ENCODE data around the gene TBX10. TPM values are rescaled to one million over a fixed set of nuclear protein-coding genes. Genes with fewer than 3 reads are reported as not detected.

TBX10 gene
- total RNA-seq, 4 donors from 2014 or later = not detected

DNA sequence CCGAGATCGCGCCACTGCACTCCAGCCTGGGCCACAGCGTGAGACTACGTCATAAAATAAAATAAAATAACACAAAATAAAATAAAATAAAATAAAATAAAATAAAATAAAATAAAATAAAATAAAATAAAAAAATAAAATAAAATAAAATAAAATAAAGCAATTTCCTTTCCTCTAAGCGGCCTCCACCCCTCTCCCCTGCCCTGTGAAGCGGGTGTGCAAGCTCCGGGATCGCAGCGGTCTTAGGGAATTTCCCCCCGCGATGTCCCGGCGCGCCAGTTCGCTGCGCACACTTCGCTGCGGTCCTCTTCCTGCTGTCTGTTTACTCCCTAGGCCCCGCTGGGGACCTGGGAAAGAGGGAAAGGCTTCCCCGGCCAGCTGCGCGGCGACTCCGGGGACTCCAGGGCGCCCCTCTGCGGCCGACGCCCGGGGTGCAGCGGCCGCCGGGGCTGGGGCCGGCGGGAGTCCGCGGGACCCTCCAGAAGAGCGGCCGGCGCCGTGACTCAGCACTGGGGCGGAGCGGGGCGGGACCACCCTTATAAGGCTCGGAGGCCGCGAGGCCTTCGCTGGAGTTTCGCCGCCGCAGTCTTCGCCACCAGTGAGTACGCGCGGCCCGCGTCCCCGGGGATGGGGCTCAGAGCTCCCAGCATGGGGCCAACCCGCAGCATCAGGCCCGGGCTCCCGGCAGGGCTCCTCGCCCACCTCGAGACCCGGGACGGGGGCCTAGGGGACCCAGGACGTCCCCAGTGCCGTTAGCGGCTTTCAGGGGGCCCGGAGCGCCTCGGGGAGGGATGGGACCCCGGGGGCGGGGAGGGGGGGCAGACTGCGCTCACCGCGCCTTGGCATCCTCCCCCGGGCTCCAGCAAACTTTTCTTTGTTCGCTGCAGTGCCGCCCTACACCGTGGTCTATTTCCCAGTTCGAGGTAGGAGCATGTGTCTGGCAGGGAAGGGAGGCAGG, 56.0 kb downstream of the TBX10 start, which contains the start of gene GSTP1:
TSS of gene GSTP1 (plus strand) at position 566 of the 958 bp plus-strand sequence. CDS start at position 598, 32 bp downstream.
- TF ChIP-seq, protein P1, sequence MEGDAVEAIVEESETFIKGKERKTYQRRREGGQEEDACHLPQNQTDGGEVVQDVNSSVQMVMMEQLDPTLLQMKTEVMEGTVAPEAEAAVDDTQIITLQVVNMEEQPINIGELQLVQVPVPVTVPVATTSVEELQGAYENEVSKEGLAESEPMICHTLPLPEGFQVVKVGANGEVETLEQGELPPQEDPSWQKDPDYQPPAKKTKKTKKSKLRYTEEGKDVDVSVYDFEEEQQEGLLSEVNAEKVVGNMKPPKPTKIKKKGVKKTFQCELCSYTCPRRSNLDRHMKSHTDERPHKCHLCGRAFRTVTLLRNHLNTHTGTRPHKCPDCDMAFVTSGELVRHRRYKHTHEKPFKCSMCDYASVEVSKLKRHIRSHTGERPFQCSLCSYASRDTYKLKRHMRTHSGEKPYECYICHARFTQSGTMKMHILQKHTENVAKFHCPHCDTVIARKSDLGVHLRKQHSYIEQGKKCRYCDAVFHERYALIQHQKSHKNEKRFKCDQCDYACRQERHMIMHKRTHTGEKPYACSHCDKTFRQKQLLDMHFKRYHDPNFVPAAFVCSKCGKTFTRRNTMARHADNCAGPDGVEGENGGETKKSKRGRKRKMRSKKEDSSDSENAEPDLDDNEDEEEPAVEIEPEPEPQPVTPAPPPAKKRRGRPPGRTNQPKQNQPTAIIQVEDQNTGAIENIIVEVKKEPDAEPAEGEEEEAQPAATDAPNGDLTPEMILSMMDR (IDR thresholded peaks at IDR 0.05 in 4 of 5, conservative IDR thresholded peaks at IDR 0.05 in 1 of 5) = peak; percentile 76 to 94 (median 92)
- TF ChIP-seq POLR2A (IDR thresholded peaks at IDR 0.05) = peak; percentile 92
- Histone ChIP-seq H3K36me3 (peaks cover 0 to 35% of the 10 kb centered on the region in 2 donors), H3K27ac (peak within 1 kb of the TSS; percentile 93 to 100 (median 96)), H3K27me3 (no peaks in the 10 kb centered on the region), H3K4me3 (peak within 1 kb of the TSS; percentile 77 to 95 (median 88)), H3K9me3 (no peaks in the 10 kb centered on the region), H3K4me1 (peaks cover 12 to 16% of the 10 kb centered on the region in 2 donors)
- in situ Hi-C loops (cut with MboI; ENCODE audit: low sequenced_read_pairs in 4 of 4) = no loop called here
- ATAC-seq (peak; percentile 90 to 92), DNase-seq (peak; percentile 83 to 90)
- intact Hi-C loops (cut with DNase I; ENCODE audit: low total_unique reads) = loop anchor here (1.0 to 10.0 kb wide), 6 partner anchors 11 to 469 kb away; partner anchors contain the start of genes KDM2A, NDUFS8, NDUFV1 and RPS6KB2

DNA sequence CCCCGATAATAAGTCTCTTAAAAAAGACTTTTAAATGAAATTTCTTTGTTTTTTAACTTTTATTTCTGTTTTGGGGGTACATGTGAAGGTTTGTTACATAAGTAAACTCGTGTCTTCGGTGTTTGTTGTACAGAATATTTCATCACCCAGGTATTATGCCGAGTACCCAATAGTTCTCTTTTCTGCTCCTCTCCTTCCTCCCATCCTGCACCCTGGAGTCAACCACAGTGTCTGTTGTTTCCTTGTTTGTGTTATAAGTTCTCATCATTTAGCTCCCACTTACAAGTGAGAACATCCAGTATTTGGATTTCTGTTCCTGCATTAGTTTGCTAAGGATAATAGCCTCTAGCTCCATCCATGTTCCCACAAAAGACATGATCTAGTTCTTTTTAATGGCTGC, 57.6 kb downstream of the TBX10 start:
- no peak for TF ChIP-seq POLR2A (IDR thresholded peaks at IDR 0.05)
- TF ChIP-seq, protein P1 (IDR thresholded peaks at IDR 0.05 in 4 of 5, conservative IDR thresholded peaks at IDR 0.05 in 1 of 5) = no peak
- DNase-seq (no peak), ATAC-seq (no peak)
- H3K36me3 ChIP-seq = peaks cover 0 to 21% of the 10 kb centered on the region in 2 donors
- H3K4me3 ChIP-seq = no peak overlapping the region
- intact Hi-C loops (cut with DNase I; ENCODE audit: low total_unique reads) = loop anchor here (10.0 kb wide), 3 partner anchors 157 to 467 kb away; partner anchors contain the start of genes KDM2A, NDUFS8, RPS6KB2 and TCIRG1
- H3K27ac ChIP-seq = peak overlapping the region in 1 of 4 donors; percentile 100
- peaks cover 12 to 16% of the 10 kb centered on the region in 2 donors for H3K4me1 ChIP-seq
- no peaks in the 10 kb centered on the region for H3K27me3 ChIP-seq
- in situ Hi-C loops (cut with MboI; ENCODE audit: low sequenced_read_pairs in 4 of 4) = no loop called here
- no peaks in the 10 kb centered on the region for H3K9me3 ChIP-seq

DNA sequence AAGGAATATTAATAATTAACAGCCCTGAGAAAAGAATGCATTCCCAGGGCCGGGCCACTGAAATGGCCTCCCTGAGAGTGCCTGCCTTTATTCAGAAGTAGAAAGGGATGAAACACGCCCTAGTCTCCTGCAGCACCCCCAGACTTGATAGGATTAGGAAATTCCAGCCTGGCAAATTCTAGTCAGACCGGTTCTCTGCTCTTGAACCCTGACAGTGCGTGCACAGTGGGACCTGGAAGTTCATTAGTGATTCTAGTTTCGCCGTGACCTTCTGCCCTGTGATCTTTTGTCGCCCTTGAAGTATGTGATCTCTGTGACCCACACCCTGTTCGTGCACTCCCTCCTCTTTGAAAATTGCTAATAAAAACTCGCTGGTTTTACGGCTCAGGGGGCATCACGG, 58.1 kb downstream of the TBX10 start:
- TF ChIP-seq, protein P1 (IDR thresholded peaks at IDR 0.05 in 4 of 5, conservative IDR thresholded peaks at IDR 0.05 in 1 of 5) = no peak
- TF ChIP-seq POLR2A (IDR thresholded peaks at IDR 0.05) = no peak
- in situ Hi-C loops (cut with MboI; ENCODE audit: low sequenced_read_pairs in 4 of 4) = no loop called here
- DNase-seq (no peak), ATAC-seq (no peak)
- Histone ChIP-seq H3K36me3 (peaks cover 0 to 16% of the 10 kb centered on the region in 2 donors), H3K4me1 (peaks cover 12 to 16% of the 10 kb centered on the region in 2 donors), H3K9me3 (no peaks in the 10 kb centered on the region), H3K27ac (no peak overlapping the region), H3K4me3 (no peak overlapping the region), H3K27me3 (no peaks in the 10 kb centered on the region)
- intact Hi-C loops (cut with DNase I; ENCODE audit: low total_unique reads) = loop anchor here (10.0 kb wide), 3 partner anchors 157 to 467 kb away; partner anchors contain the start of genes KDM2A, NDUFS8, RPS6KB2 and TCIRG1

Other genes starting within 250 kb of the TBX10 start
- gene RAD9A, start 247.8 kb downstream of the TBX10 start, total RNA-seq = 10 to 100 TPM in 2 of 4 donors, 1 to 10 TPM in 2; 5.2 to 14.7 (median 7.7) TPM
- 100 to 1,000 TPM in 3 of 4 donors, 10 to 100 TPM in 1; 78.4 to 193 (median 124) TPM for gene PPP1CA, start 237.9 kb downstream of the TBX10 start, total RNA-seq
- gene TBC1D10C, start 235.7 kb downstream of the TBX10 start, total RNA-seq = under 1 TPM in 3 of 4 donors, not detected in 1; 0.44 to 0.78 (median 0.56) TPM
- gene CARNS1, start 224.1 kb downstream of the TBX10 start, total RNA-seq = 10 to 100 TPM in 1 of 4 donors, 1 to 10 TPM in 3; 2.5 to 11.0 (median 4.9) TPM
- 10 to 100 TPM; 38.0 to 74.1 (median 39.4) TPM for gene RPS6KB2, start 211.3 kb downstream of the TBX10 start, total RNA-seq
- 1 to 10 TPM in 3 of 4 donors, under 1 TPM in 1; 0.47 to 1.5 (median 1.3) TPM for gene PTPRCAP, start 202.1 kb downstream of the TBX10 start, total RNA-seq
- gene CORO1B, start 196.3 kb downstream of the TBX10 start, total RNA-seq = 10 to 100 TPM in 3 of 4 donors, 1 to 10 TPM in 1; 4.9 to 14.8 (median 12.5) TPM
- not detected for gene GPR152, start 187.0 kb downstream of the TBX10 start, total RNA-seq
- gene CABP4, start 184.4 kb downstream of the TBX10 start, total RNA-seq = under 1 TPM; 0.19 to 0.55 (median 0.30) TPM
- 100 to 1,000 TPM in 2 of 4 donors, 10 to 100 TPM in 2; 79.8 to 155 (median 108) TPM for gene TMEM134, start 170.5 kb downstream of the TBX10 start, total RNA-seq
- 10 to 100 TPM; 33.0 to 60.8 (median 48.8) TPM for gene AIP, start 156.7 kb downstream of the TBX10 start, total RNA-seq
- 10 to 100 TPM in 1 of 4 donors, 1 to 10 TPM in 3; 4.0 to 12.2 (median 7.7) TPM for gene PITPNM1, start 134.4 kb downstream of the TBX10 start, total RNA-seq
- gene CDK2AP2, start 131.6 kb downstream of the TBX10 start, total RNA-seq = 10 to 100 TPM; 24.1 to 47.5 (median 37.3) TPM
- not detected for gene CABP2, start 116.3 kb downstream of the TBX10 start, total RNA-seq
- 100 to 1,000 TPM; 316 to 866 (median 549) TPM for gene GSTP1, start 56.0 kb downstream of the TBX10 start, total RNA-seq
- gene NDUFV1, start 32.8 kb downstream of the TBX10 start, total RNA-seq = 100 to 1,000 TPM; 306 to 608 (median 365) TPM
- 10 to 100 TPM; 23.3 to 42.4 (median 36.2) TPM for gene NUDT8, start 9.8 kb downstream of the TBX10 start, total RNA-seq
- gene ACY3, start 11.0 kb upstream of the TBX10 start, total RNA-seq = not detected
- not detected for gene ALDH3B2, start 34.9 kb upstream of the TBX10 start, total RNA-seq

Measured in gastrocnemius medialis (tissue), 4 donors.